Fibroblast of the aortic adventitia (primary cell): ENCODE results near the gene ERMP1. TPM values are rescaled to one million over a fixed set of nuclear protein-coding genes. Genes with fewer than 3 reads are reported as not detected.

ENCODE experiments used
- DNase-seq: peaks from one replicate; pipeline ENCODE4 v3.0.0-alpha.2; 2010; ENCODE audit warnings: low read depth
- H3K4me3 ChIP-seq: 2 replicates; pipeline ENCODE4 v1.5.1; 2011; ENCODE audit warnings: low read depth, mild to moderate bottlenecking, control low read depth, low read length, moderate library complexity
- total RNA-seq: library from RNA; depleted of rRNA; stranded (reverse); fragments of >200 nt; gene quantifications from 2 replicates; pipeline ENCODE4 v1.2.3, GENCODE V29; 2012; ENCODE audit warnings: low replicate concordance
- TF ChIP-seq, protein P1 (sequence below): IDR thresholded peaks from 2 replicates; pipeline ENCODE4 v1.5.1; 2011; ENCODE audit warnings: mild to moderate bottlenecking, low read length, control low read depth, inconsistent platforms; ENCODE audit not compliant: insufficient read depth

The ERMP1 gene
- total RNA-seq, 1 donor: 9.4 TPM

DNA sequence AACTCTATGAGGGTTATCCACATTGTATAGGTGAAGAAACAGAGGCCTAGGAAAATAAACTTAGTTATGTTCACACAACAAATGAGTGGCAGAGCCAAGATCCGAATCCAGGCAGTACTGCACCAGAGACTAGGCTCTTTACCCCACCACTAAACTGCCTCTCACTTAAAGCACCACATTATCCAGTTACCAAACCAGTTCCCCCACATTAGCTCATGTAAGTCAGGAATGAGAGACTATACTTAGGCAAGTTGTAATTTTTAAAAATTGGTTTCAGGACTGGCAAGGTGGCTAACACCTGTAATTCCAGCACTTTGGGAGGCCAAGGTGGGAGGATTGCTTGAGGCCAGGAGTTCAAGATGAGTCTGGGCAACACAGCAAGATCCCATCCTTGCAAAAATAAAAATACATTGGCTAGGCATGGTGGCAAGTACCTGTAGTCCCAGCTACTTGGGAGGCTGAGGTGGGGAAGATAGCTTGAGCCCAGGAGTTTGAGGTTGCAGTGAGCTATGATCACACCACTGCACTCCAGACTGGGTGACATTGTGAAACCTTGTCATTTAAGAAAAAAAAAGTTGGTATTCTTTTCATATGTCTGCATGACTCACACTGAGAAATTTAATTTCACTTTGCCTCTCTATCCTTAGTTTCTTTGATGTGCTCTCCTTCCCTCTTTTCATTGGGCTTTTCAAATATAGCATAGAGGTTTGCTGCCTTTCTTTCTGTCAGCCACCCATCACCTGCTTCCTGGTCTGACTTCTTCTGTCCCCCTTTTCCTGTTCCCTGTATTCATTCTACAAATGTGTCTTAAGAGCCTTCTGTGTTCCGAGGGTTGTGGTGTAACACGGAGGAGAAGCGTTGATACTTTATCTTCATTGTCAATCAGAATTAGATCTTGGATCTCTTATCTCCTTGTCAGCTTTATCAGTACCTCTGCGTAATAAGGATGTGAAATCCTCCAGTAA is 64.7 kb downstream of the ERMP1 start:
- DNase-seq: no peak
- no peak overlapping the region for H3K4me3 ChIP-seq
- TF ChIP-seq, protein P1, sequence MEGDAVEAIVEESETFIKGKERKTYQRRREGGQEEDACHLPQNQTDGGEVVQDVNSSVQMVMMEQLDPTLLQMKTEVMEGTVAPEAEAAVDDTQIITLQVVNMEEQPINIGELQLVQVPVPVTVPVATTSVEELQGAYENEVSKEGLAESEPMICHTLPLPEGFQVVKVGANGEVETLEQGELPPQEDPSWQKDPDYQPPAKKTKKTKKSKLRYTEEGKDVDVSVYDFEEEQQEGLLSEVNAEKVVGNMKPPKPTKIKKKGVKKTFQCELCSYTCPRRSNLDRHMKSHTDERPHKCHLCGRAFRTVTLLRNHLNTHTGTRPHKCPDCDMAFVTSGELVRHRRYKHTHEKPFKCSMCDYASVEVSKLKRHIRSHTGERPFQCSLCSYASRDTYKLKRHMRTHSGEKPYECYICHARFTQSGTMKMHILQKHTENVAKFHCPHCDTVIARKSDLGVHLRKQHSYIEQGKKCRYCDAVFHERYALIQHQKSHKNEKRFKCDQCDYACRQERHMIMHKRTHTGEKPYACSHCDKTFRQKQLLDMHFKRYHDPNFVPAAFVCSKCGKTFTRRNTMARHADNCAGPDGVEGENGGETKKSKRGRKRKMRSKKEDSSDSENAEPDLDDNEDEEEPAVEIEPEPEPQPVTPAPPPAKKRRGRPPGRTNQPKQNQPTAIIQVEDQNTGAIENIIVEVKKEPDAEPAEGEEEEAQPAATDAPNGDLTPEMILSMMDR: no peak

DNA sequence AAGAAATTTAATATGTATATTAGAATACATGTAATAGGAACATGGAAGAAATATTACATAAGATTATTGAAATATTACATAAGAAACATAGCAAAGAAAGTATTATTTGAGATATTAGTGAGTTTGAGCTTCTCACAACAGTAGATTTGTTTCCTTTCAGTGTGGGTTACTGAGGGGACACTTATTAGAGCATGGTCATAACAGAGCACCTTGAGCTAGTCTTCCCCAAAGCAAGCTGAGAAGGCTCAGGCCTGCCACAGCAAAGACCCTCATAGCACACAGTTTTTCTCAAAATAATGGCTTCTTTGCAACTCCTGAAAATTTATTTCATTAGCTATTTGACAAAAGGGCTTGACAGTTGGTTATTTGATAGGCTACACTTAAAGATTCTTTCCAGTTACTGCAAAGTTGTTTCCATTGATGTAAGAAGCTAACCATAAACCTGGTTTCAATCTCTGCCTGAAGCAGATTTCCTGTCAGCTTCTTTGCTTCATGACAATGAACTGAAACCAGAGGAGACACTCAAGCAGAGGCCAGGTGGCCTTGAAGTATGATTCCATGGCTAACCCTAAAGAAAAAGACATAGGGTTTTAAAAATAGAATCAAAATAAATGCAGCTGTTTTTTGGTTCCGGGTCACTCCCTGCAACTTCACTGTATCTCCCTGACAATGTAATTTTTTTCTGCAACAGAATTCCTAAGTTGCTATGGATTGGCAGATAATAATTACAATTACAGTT is 68.6 kb downstream of the ERMP1 start:
- TF ChIP-seq, protein P1: no peak
- no peak for DNase-seq
- no peak overlapping the region for H3K4me3 ChIP-seq

GRCh38 chr9:5762421-5762820 is 70.5 kb downstream of the ERMP1 start:
- TF ChIP-seq, protein P1: no peak
- DNase-seq: no peak
- no peak overlapping the region for H3K4me3 ChIP-seq

GRCh38 chr9:5760338-5760737 is 72.6 kb downstream of the ERMP1 start:
- DNase-seq: no peak
- no peak overlapping the region for H3K4me3 ChIP-seq
- TF ChIP-seq, protein P1: no peak

DNA sequence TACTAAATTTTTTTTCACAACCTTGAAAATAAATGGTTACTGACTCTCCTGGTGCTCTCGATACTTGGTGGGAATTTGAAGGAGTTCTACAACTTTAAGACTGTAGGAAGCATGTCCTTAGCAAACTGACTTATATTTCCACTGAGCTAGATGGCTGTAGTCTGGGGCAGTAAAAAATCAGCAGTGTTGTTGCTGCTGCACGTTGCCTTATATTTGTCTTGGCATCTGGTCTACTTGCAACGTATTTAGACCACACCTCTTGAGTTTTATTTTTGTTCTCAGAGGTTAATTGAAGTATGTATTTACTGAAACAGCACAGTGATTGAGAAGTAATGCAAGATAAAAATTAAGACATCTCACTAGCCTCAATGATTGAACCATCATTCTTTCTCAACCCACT is 76.3 kb downstream of the ERMP1 start:
- H3K4me3 ChIP-seq: no peak overlapping the region
- no peak for DNase-seq
- TF ChIP-seq, protein P1: no peak

DNA sequence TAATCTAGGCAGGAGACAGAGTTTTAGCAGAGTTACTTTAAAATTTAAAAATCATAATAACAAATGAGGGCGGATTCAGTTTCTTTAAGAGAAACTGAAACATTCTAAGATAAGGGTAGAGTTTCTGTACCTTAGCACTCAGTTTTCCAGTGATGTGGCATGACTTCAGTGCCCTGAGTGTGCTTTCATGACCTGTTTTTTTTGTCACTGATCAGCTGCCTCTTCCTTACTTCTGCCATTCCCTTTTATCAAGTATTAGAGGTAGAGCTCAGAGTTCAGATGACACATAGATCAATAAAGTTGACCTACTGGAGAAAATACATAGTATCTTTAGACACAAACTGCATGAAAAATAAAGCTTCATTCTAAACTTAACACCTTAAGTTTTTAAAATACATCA is 82.3 kb downstream of the ERMP1 start:
- no peak for DNase-seq
- TF ChIP-seq, protein P1: no peak
- H3K4me3 ChIP-seq: no peak overlapping the region
